ENCODE results near the gene TMED8. TPM values are rescaled to one million over a fixed set of nuclear protein-coding genes. Genes with fewer than 3 reads are reported as not detected.

Gene TMED8
- total and polyA plus RNA-seq, 7 donors: 1.5 to 9.2 (median 2.9) TPM

DNA sequence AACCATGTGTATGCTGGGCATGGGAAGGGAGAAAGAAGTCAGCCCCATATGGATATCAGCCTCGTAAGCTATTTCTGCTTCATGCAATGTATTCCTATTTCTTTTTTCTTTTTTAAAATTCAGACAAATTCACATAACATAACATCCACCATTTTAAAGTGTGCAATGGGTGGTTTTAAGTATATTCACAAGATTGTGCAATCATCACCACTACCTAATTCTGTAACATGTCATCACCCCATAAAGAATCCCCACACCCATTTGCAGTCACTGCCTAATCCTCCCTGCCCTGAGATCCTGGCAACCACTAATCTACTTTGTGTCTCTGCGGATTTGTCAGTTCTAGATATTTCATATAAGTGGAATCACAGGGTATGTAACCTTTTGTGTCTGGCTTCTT, 65.7 kb downstream of the TMED8 start:
- DNase-seq (no peak), ATAC-seq (peak in 1 of 4 donors; percentile 34)
- WGBS, 3 donors: 60 to 83% (median 70%) methylated on average over 2 of the region's 2 CpGs
- H3K27me3 ChIP-seq (ENCODE audit: insufficient read depth in 3 of 3, low read length in 2 of 3): no peaks in the 10 kb centered on the region
- H3K27ac ChIP-seq: peak overlapping the region; percentile 85
- H3K36me3 ChIP-seq (ENCODE audit: insufficient read depth in 1 of 2, low read depth in 1 of 2): no peaks in the 10 kb centered on the region
- no peak for TF ChIP-seq CTCF (IDR thresholded peaks at IDR 0.05)
- peaks cover 75% of the 10 kb centered on the region for H3K4me1 ChIP-seq
- H3K9me3 ChIP-seq: no peaks in the 10 kb centered on the region
- H3K4me3 ChIP-seq: no peak overlapping the region
- intact Hi-C loops (cut with DNase I): loop anchor here (10.0 kb wide), 2 partner anchors 156 to 436 kb away; no protein-coding TSS in a partner anchor

DNA sequence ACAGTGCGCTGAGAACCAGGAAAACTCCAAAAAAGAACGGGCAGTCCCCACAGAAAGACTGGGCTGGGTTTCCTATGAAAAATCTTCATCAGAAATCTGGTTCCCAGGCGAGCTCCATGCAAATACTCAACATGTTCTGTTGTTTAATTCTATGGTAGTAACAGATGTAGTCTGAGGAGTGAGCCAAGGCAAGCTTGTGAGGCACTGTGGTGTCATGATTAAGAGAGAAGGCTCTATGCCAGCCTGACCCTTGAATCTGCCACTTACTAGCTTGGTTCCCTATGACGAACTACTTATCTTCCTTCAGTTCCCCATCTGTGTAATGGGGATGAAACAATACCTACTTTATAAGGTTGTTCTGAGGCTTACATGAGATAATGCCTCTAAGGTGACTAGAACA, 66.9 kb downstream of the TMED8 start:
- no peak for DNase-seq
- Histone ChIP-seq H3K36me3 (ENCODE audit: insufficient read depth in 1 of 2, low read depth in 1 of 2) (peaks cover 3 to 5% of the 10 kb centered on the region in 2 donors), H3K4me3 (no peak overlapping the region), H3K27me3 (ENCODE audit: insufficient read depth in 3 of 3, low read length in 2 of 3) (no peaks in the 10 kb centered on the region), H3K9me3 (no peaks in the 10 kb centered on the region), H3K4me1 (peaks cover 76% of the 10 kb centered on the region), H3K27ac (peak overlapping the region; percentile 13)
- WGBS, 3 donors: 67 to 70% (median 69%) methylated on average over 4 of the region's 4 CpGs
- ATAC-seq: no peak
- intact Hi-C loops (cut with DNase I): loop anchor here (10.0 kb wide), 2 partner anchors 155 to 435 kb away; no protein-coding TSS in a partner anchor
- no peak for TF ChIP-seq CTCF (IDR thresholded peaks at IDR 0.05)

DNA sequence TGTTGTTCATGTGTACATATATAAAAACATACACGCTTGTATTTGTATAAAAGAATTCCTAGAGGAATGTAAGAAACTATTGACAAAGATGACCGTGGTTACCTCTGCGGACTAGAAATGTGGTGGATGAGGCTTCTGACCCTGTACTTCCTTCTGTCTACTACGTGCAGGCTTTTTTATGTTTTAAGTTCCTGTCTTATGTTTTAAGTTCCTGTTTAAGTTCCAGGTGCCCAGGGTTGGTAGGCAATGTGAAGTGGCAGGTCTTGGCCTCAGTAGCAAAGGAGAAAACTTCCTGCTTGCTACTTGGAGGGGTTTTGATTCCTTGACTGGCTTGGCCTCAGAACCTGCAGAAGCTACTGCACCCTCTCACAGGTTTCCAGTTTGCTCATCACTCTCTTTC, 67.8 kb downstream of the TMED8 start:
- H3K27me3 ChIP-seq (ENCODE audit: insufficient read depth in 3 of 3, low read length in 2 of 3): no peaks in the 10 kb centered on the region
- no peak overlapping the region for H3K27ac ChIP-seq
- no peaks in the 10 kb centered on the region for H3K9me3 ChIP-seq
- intact Hi-C loops (cut with DNase I): no loop called here
- no peak for TF ChIP-seq CTCF (IDR thresholded peaks at IDR 0.05)
- WGBS, 3 donors: 77 to 84% (median 82%) methylated on average over 4 of the region's 4 CpGs
- no peak for ATAC-seq
- DNase-seq: no peak
- peaks cover 76% of the 10 kb centered on the region for H3K4me1 ChIP-seq
- H3K4me3 ChIP-seq: no peak overlapping the region
- H3K36me3 ChIP-seq (ENCODE audit: insufficient read depth in 1 of 2, low read depth in 1 of 2): peaks cover 3 to 6% of the 10 kb centered on the region in 2 donors

GRCh38 chr14:77306851-77307496, 69.9 kb downstream of the TMED8 start:
- Histone ChIP-seq H3K27ac (peak overlapping the region; percentile 92), H3K9me3 (no peaks in the 10 kb centered on the region), H3K36me3 (ENCODE audit: insufficient read depth in 1 of 2, low read depth in 1 of 2) (peaks cover 3 to 15% of the 10 kb centered on the region in 2 donors), H3K4me3 (no peak overlapping the region), H3K4me1 (peaks cover 74% of the 10 kb centered on the region), H3K27me3 (ENCODE audit: insufficient read depth in 3 of 3, low read length in 2 of 3) (no peaks in the 10 kb centered on the region)
- ATAC-seq (peak in 1 of 4 donors; percentile 50), DNase-seq (no peak)
- 19 to 25% (median 21%) methylated on average over 3 of the region's 3 CpGs for WGBS, 3 donors
- intact Hi-C loops (cut with DNase I): no loop called here
- no peak for TF ChIP-seq CTCF (IDR thresholded peaks at IDR 0.05)

DNA sequence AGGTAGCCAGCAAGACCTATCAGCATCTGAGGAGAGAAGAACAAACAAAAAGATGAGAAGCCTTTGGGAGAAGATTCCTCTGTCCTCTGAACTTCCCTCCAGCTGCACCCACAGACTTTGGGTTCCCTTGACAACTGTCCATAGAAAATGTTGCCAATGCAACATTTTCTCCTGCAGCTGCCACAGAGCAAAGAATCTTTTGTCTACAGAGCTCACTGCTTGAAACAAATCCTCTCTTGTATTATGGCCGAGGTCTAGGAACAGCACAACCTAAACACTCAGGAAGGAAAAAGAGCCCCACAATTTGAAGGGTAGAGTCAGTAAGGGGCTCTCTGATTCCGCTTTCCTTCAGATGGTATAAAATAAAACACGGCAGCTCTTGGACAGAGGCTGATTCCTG, 70.5 kb downstream of the TMED8 start:
- no peak for TF ChIP-seq CTCF (IDR thresholded peaks at IDR 0.05)
- WGBS, 3 donors: 44 to 57% (median 47%) methylated on average over 3 of the region's 3 CpGs
- Histone ChIP-seq H3K9me3 (no peaks in the 10 kb centered on the region), H3K4me3 (no peak overlapping the region), H3K4me1 (peaks cover 74% of the 10 kb centered on the region), H3K27me3 (ENCODE audit: insufficient read depth in 3 of 3, low read length in 2 of 3) (no peaks in the 10 kb centered on the region), H3K27ac (peak overlapping the region; percentile 92), H3K36me3 (ENCODE audit: insufficient read depth in 1 of 2, low read depth in 1 of 2) (peaks cover 3 to 15% of the 10 kb centered on the region in 2 donors)
- ATAC-seq (no peak), DNase-seq (no peak)
- intact Hi-C loops (cut with DNase I): no loop called here
